ENCODE measurements around the gene IGDCC3.

Gene IGDCC3

DNA sequence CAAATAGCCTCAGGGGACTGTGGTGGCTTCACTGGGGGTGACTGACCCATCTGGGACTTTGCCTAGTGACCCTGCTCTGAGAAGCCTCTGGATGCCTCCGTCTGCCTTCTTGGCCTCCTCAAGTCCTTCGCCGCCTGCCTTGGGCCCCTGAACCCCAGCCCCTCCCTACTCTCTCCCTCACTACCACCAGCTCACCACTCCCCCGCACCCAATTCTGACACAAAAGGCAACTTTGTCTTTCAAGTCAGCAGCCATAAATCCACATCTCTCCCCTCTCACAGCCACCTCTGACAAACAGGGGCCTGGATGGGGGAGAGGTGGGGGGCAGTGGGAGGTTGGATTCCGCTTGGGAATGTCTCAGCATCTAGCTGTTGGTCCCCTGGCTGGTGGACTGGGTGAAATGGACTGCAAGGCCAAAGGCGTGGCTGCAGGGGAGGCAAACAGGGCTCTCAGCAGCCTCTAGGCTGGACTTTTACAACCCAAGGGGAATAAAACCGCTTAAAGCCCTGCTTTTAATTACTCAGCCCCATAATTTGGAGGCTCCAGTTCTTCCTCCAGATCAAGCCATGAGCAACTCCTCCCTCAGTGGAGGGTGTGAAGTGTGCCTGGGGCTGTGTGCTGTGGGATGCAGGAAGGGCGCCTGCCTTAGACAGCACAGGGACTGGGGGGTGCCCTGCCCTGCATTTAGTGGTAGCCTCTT is 33.4 kb downstream of the IGDCC3 start:
- DNase-seq (ENCODE audit: low read depth, low spot score), result no peak

DNA sequence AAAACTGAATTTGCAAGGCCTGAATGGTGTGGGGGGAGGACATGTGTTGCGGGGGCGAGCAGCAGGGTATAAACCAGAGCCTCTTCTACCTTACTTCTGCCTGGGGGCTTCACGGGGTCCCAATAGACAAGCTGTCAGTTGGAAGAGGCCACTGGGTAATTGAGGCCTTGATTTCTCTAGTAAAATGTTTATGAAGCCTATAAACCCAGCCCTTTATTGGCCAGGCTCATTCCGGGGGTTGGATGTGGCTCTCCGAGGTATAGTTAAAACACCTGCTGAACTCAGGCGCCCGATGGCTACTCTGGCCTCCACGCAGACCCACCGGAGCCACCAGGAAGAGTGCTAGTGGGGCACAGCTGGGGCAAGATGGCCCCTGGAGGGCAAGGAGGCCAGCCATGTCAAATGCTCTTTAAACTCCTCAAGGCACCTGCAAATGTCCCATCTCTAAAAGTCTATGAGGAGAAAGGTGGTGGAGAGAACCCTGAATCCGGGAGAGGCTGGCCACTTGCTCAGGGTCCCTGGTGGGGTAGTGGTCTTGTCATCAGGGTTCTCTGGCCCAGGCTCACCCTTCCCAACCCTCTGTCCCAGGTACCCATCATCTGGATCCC is 34.3 kb downstream of the IGDCC3 start:
- DNase-seq (ENCODE audit: low read depth, low spot score), result no peak

DNA sequence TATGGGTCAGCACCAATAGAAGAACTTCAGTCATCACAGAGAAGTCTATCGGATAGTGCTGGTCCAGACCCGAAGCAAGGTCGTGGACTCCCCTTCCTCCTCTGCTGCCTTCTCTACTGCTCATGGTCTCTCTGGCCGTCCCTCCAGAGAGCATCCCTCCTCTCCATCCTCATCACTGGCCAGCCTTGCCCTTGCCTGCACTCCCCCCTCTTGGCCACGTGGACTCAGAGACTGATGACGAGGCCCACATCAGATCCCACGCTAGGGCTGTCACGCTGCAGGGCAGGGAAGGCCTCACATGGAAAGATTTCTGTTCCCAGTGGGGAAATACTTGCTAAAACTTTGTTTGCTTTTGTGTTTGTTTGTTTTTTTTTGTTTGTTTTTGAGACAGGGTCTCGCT is 35.3 kb downstream of the IGDCC3 start:
- no peak for DNase-seq (ENCODE audit: low read depth, low spot score)

DNA sequence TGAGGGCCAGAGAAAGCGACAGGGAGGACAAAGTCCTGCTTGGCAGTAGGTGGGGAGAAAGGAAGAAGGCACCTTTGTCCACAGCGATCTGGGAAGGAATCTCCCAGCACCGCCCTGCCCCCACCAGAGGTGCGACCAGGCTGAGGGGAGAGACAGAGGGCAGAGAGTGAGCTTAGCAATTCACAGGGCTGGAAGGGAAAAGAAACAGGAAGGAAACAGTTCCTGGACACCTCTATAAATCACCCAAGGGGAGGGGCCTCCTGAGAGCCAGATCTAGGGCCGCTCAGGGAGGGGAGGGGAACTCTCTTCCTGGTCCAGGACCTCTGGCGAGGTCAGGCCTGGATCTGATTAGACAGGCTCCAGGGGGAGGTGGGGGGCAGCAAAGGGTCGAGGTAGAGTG is 37.9 kb downstream of the IGDCC3 start:
- no peak for DNase-seq (ENCODE audit: low read depth, low spot score)

DNA sequence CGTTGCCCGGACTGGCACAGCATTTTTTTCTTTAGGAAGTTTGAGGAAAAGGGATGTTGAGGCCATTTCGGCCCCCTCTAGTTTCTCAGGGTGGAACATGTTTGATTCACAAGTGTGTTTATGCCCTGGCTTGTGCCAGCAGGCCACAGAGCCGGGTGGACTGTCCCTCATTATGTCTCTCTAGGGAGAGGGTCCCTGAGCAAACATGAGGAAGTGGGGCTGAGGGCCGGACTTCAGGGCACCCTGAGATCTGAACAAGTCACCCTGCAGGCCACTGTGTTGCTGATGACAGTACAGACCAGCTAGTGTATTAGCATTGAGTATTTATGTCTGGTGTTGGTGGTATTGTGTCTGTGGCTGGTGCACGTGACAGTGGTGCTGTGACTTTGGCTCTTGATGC is 38.4 kb downstream of the IGDCC3 start:
- DNase-seq (ENCODE audit: low read depth, low spot score), result no peak

DNA sequence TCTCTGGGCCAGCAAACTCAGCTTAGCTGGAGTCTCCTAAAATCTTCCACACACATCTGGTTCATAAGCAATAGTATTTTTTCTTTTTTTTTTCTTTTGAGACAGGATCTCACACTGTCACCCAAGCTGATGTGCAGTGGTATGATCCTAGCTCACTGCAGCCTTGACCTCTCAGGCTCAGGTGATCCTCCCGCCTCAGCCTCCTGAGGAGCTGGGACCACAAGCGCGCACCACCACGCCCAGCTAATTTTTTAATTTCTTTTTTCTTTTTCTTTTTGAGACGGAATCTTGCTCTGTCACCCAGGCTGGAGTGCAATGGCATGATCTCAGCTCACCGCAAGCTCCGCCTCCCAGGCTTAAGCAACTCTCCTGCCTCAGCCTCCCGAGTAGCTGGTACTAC is 39.0 kb downstream of the IGDCC3 start:
- DNase-seq (ENCODE audit: low read depth, low spot score), result no peak

DNA sequence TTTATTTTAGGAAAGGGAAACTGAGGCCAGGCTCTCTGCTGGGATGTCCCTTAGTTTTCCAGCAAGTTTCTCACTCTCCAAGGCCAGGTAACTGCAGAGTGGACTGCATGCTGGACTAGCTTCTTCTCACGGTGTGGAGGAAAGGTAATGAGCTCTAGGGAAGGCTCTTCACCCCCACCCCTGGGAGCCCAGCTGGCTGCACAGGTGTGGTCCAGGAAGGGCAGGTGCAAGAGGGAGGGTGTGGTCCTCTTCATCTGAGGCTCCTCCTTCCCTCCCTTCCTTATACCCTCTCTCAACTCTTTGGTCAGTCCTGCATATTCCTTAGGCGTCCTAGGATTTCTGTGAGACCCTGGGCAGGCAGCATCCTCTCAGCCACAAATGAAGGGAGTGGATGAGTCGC is 39.4 kb downstream of the IGDCC3 start:
- no peak for DNase-seq (ENCODE audit: low read depth, low spot score)

DNA sequence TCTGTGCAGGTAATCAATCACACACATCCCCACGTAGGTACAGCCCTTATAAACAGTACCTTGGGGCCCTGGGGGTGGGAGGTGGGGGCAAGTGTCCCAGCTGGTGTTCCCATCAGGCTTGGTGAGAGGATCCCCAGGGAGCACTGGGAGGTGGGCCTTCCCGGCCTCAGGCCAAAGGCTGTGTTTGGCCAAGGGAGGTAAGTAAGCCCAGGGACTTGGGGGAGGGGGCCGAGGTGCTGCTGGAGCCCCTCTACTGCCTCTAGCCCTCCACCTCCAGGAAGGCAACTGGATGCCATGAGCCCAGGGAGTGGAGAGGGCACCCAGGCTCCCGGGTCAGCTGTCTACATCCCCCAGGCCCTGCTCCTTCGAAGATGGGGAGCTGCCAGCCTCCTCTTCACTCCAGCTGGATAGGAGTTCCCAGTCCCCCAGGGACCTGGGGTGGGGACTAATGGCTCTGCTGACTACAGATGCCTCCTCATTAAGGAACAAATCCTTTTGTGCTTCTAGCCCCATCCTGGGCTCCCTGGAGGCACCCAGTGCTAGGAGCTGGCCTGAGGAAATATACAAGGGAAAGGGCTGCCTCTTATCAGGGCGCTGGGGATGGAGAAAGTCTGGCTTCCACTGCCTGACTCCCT is 40.2 kb downstream of the IGDCC3 start:
- DNase-seq (ENCODE audit: low read depth, low spot score), result no peak

DNA sequence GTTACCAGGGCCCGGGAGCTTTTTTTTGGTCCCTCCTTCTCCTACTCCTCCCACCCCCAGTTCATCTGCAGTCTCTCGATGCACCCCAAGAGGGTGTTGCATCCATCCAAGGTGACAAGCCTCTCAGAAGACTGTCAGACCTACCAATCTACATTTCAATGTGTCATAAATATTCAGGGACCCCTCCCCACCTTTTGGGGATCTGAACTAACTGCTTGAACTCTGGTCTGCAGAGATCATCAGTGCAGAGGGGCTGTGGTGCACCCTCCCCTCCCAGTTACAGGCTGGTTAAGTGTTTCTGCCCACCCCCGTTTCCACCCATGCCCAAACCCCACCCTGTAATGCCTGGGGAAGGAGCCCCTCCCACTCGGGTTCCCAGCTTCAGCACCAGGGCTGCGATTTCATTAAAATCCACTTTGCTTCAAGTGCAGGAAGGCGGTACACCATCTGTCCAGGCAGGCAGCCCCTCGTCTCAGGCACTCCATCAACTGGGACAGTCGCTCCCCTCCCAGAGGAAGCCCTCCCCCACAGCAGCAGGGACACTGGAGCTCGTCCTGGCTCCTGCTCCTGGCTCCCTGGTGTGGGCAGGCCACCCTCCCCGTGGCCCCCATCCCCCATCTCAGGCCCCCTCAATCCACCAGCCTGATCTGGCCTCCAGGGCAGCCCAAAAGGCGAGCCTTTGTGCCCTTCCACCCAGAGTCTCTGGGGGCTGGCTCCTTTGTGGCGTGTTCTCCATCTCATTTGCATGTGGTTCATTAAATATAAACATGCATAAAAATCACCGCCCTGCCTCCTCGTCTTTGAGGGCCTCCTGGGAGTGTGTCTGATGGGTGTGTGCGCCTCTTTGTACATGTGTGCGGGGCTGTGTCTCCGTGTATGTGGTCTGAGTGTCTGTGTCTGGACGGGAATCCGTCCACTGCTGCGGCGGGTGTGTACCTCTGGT is 41.0 kb downstream of the IGDCC3 start:
- no peak for DNase-seq (ENCODE audit: low read depth, low spot score)

DNA sequence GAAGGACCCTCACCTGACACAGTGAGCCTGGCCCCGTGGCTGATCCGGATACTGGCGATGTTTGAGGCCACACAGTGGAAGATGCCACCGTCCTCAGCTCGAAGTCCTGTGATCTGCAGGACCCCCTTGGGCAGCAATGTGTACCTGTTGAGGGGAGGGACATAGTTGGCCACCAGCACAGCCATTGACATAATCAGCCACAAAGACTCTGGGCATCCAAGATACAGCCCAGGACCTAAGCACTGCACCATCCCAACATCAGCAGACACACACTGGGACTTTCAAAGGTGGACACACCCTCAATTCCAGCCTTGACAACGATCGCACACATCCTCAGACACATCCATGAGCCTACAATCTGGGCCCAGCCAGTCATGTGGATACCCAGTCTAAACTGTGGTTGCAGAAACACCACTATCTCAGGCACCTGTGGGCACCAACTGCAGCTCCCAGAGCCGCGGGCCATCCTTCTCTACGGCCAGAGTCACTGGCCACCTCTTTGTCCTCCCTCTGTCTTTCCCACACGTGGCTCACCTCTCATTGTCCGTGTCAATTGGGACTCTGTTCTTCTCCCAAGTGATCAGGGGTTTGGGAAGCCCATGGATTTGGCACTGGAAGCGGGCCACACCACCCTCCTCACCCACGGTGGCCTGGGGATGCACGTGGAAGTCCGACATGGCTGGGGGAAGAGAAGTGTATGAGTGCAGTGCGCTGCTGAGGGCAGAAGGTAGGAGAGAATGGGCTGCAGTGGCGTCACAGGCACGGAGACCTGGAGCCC is 42.3 kb downstream of the IGDCC3 start:
- DNase-seq (ENCODE audit: low read depth, low spot score), result no peak

DNA sequence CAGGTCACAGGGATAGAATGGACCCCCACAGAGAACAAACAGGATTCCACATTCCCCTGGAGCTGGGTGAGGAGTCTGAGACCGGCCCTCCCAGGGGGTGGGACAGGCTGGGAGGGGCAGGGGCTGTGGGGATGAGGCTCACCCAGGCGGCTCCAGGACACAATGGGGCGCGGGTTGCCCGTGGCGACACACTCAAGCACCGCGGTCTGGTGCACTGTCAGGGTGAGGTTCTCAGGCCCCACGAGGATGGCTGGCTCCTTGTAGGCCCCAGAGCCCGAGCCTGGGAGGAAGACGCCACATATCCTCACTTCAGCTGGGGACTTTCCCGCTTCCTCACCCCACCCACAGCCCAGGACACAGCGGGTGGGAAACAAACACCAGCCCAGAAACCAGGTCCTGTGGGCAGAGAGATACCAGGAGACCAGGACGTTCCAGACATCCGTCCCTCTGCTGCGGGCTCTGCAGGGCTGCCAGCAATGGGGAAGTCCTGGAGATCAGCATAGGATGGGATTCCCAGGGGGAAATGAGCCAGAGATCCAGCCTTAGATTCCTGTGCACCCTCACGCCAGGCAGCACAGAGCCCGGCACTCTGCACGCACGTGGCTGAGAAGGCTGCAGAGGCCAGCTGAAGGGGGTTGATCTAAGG is 43.1 kb downstream of the IGDCC3 start:
- peak; percentile 34 for DNase-seq (ENCODE audit: low read depth, low spot score)

DNA sequence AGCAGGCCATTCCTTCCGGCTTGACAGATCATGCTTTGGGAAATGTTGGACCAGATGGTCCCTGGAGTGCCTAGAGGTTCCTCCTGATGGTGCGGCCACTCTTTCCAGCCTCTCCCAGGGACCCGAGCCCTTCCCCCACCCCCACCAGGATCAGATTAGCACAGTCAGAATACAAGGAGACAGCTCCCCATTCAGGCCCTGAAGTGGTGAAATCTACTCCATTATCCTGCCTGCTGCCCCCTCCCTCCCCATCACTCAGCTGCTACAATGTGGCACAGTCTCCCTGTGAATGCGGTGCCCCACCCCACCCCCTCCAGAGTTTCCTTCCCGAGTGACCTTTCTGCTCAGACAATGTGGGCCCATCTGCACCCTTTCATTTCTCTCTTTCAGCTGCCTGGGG is 43.9 kb downstream of the IGDCC3 start:
- no peak for DNase-seq (ENCODE audit: low read depth, low spot score)

DNA sequence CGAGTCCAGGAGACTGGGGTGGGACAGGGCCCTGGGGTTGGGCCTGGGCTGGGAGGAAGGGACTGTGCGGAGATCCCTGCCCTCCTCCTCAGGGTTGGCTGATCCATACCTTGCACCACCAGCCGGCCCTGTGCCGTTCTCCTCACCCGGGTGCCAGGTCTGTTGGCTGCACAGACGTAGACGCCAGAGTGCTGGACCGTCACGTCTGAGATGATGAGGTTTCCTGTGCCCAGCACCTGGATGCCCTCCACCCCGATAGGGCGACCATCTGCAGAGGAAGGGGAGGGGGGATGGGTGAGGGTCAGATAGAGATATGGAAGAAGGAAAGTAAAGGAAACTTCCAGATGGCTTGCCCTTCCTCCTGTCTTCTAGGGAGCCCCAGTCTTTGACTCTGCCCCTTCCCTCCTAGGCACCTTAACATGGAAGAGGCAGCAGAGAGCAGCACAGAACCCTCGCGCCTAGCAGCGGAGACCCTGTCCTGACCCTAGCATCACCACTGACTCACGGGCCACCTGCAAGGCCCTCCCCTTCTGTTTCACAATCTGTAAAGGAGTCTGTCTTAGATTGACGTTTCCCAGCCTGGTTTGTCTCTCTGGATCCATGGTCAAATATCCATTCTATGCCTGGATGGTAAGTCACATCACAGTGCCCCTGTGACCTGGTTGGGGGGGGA is 44.5 kb downstream of the IGDCC3 start:
- DNase-seq (ENCODE audit: low read depth, low spot score), result no peak

DNA sequence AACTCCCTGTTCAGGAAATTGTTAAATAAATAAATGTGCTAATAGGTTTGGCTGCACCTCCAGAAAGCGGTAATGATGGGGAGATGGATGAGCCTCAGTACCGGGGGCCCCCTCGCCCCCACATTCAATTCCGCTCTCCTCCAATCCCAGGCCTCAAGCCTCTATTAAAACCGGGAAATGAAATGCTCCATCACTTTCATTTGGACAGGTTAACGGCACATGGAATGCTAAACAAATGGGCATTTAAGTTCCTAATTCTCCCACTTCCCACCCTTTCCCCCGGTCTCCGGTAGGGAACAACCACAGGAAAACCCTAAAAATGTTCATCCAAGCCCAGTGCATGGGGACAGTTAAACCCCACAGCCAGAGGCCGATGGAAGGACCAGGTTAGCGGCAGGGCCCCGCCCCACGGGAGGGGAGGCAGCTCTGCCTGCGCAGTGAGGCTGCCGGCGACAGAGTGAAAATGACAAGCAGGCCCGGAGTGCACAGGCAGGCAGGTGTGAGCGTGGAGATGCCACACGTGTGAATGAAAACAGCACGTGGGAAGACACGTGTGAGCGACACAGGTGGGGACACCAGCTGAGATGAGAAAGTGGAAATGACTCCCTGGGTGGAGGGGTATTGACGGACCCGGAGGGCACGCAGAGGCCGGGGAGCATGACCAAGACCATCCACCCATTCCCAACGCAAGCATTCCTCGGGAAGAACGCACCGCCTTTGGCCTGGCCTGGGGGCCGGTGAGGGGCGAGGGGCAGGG is 45.2 kb downstream of the IGDCC3 start:
- no peak for DNase-seq (ENCODE audit: low read depth, low spot score)

DNA sequence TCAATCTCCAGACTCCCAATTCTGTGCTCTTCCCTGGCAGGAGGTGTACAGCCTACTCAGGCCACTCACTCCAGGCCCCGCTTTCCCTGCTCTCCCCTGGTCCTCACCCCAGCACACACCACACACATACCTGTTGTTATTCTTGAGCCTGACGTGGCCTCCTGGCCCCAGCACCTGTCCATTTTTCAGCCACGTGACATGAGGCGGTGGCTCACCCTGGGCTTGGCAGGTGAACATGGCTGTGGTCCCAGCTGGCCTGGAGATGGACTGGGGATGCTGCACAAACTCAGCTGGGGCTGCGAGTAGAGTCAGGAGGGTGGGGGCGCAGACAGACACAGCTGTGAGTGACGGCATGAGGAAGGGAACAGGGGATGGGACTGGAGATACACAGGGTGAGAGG is 46.0 kb downstream of the IGDCC3 start:
- no peak for DNase-seq (ENCODE audit: low read depth, low spot score)

DNA sequence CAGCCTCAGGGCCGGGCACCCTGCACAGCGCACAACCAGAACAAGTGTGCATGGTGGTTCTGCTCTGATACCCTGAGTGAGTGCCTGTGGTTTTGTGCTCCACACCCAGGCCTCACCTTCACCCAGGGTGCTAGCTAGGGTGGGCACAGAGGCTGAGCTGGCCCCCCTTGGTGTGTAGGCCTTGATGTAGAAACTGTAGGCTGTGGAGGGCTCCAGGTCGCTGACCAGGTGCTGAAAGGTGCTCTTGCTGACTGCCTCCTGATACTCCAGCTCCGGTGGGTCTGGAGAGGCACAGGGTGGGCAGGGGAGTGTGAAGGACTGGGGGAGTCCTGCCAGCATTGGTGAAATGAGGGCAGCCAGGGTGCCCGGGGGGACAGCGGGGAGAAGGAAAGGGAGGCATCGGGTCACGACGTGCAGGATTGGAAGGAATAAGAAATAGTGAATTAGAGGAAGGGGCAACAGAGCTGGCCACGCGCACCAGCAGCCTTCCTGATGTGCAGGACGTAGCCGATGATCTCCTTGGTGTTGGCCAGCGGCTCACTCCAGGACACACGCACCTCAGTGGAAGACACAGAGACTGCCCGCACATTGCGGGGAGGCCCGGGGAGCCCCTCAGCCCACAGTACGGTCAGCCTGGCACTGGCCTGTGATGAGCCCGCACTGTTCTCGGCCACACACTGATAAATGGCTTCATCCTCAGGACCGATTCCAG is 46.7 kb downstream of the IGDCC3 start:
- DNase-seq (ENCODE audit: low read depth, low spot score), result peak; percentile 35

DNA sequence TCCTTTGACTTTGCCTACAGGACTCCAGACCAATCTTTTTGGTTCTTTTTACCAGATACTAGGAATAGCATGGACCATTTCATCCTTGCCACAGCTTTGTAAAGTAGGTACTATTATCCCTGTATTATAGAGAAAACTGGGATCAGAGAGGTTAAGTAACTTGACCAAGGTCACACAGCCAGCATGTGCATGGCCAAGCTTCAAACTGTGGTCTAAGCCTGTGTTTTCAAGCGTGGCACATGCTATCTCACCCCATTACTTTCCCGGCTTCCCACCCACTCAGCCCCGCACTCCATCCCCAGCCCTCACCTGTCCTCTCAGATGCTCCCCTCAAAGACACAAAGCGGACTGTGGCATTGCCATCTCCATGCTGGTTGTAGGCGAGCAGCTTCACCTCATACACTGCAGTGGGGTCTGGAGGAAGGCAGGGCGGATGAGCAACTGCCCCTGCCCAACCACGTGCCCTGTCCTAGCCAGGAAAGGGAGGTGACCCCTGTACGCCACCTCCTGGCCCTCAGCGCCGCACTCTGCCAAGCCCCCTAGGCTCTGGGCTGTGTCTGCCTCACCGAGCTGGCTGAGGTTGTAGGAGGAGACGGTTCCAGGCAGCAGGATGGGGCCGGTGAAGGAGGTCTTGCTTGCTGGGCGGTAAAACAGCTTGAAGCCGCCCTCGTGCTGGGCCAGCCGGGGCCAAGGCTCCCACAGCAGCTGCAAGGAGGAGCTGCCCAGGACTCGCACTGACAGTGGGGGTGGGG is 47.6 kb downstream of the IGDCC3 start:
- DNase-seq (ENCODE audit: low read depth, low spot score), result no peak

DNA sequence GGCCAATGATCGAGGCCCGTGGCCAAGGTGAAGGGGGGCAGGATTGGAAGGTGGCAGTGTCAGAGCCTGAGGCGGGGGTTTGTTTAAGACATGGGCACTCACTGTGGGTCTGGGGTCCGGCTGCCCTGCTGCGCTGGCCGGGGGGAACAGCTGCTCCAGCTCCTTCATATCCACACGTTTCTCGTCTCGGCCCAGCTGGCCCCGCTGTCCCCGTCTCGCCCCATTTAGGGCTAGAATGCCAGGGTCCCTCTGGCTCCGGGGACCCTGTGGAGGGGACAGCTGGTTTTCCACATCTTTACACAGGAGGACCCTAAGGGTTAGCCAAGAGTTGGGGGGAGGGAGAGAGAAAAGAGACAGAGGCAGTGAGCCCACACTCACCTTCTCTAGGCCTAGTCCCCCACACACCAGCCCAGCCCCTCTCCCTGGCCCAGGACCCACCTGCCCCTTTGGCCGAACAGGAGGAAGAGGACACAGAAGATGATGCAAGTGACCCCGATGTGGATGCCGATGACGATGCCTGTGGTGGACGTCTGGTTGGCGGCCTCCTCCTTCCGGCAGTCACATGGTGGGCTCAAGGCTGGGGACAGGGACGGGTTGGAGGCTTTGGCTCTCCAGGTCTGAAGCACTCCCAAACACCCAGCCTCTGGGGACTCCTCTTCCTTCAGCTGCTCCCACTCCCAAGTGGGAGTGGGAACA is 48.4 kb downstream of the IGDCC3 start:
- DNase-seq (ENCODE audit: low read depth, low spot score), result no peak
